Ectodermal cell (in vitro differentiated cells): ENCODE data around the gene FAAH.

Experiments
- H3K27ac ChIP-seq: 2 replicates; pipeline ENCODE4 v1.7.0; 2013; ENCODE audit warnings: mild to moderate bottlenecking, low read depth, low read length; ENCODE audit not compliant: insufficient read depth, poor library complexity, severe bottlenecking
- H3K27me3 ChIP-seq: 2 replicates; pipeline ENCODE4 v1.7.0; 2013; ENCODE audit warnings: mild to moderate bottlenecking, low read length; ENCODE audit not compliant: insufficient read depth, control insufficient read depth, poor library complexity, severe bottlenecking
- H3K36me3 ChIP-seq: one replicate; pipeline ENCODE4 v1.7.0; 2013; ENCODE audit warnings: low read length; ENCODE audit not compliant: control insufficient read depth, insufficient read depth
- H3K4me1 ChIP-seq: one replicate; pipeline ENCODE4 v1.7.0; 2013; ENCODE audit warnings: low read length; ENCODE audit not compliant: control insufficient read depth, insufficient read depth
- H3K4me3 ChIP-seq: 2 replicates; pipeline ENCODE4 v1.7.0; 2013; ENCODE audit warnings: low read depth, low read length, control low read depth; ENCODE audit not compliant: insufficient read depth
- H3K9me3 ChIP-seq: 2 replicates; pipeline ENCODE4 v1.7.0; 2013; ENCODE audit warnings: mild to moderate bottlenecking, low read length, moderate library complexity; ENCODE audit not compliant: control insufficient read depth
- whole genome bisulfite sequencing, 2 experiments: methylation state at CpG; one replicate each; pipeline ENCODE4 v1.1.7; 2013; ENCODE audit warnings: missing lambda C conversion rate in 2 of 2; 5-methylcytosine and 5-hydroxymethylcytosine counted together

Gene FAAH

DNA sequence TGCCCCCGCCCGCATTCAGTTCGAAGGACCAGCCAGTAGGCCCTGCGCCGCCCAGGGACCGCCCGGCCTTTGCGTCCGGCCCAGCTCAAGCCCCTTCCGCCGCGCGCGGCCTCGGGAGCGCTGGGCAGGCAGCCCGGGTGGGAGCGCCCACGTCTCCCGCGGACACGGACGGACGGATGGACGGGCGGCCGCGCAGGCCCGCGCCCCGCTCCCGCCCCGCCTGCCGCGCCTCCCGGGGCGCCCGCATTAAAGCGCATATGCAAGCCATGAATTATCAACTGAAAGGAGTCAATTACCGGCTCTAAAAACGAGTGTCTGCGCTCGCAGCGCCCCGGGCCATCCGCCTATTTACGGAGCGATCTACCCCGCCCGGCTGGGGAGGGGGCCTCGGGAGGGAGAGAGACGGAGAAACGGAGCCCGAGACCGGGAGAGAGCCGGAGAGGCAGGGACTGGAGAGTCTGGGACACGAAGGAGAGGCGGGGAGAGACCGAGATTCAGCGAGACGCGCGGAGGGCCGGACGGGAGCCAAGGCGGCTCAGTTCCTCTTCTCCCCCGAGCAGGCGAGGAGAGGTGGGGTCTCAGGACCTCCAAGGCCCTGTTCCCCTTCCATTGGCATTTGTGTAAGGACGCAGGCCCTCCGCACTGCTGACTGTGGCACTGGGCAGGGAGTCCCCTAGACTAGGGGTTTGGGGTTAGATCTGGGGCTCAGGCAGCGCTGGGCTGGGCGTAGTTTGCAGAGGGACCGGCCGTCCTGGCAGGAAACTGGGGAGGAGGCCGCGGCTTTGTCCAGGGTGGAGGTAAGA, 54.2 kb downstream of the FAAH start:
- 1 to 2% methylated on average over 76 of the region's 76 CpGs for WGBS, 2 experiments
- Histone ChIP-seq H3K27ac (no peak overlapping the region), H3K9me3 (no peaks in the 10 kb centered on the region), H3K36me3 (no peaks in the 10 kb centered on the region), H3K4me1 (peaks cover 21% of the 10 kb centered on the region), H3K4me3 (peak overlapping the region; percentile 27), H3K27me3 (peaks cover 96% of the 10 kb centered on the region)

DNA sequence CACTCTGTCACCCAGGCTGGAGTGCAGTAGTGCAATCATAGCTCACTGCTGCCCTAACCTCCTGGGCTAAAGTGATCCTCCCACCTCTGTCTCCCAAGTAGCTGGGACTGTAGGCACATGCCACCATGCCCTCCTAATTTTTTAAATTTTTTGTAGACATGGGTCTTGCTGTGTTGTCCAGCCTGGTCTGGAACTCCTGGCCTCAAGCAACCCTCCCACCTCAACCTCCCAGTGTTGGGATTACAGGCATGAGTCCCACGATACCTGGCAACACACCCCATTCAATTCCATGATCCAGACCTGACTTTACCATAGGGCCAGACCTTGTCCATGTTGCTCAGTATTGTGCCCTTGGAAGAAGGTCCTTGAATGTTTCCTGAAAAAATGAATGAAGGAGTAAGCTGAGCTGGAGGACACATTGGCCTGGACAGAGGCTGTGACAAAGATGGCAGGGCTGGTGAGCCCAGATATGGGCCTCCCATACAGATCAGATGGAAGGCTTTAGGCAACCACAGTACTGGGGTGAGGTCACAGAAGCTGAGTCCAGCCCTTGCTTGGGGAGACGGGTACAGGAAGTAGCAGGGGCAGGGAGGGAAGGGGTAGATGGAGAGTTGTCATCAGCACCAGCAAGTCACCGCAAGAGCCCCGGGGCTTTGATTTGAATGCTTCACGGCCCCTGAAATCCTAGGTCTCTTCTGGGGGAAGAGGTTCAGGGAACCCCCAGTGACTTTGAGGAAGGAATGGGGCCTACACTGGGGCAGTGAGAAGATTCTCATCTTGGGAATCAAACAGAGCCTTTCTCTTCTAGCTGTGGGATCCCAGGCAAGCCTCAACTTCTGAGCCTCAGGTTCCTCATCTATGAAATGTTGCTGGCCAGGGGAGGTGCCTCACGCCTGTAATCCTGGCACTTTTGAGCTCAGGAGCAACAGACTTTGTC, 55.4 kb downstream of the FAAH start:
- Histone ChIP-seq H3K9me3 (no peaks in the 10 kb centered on the region), H3K4me3 (no peak overlapping the region), H3K4me1 (peaks cover 21% of the 10 kb centered on the region), H3K27ac (no peak overlapping the region), H3K27me3 (peaks cover 99% of the 10 kb centered on the region), H3K36me3 (no peaks in the 10 kb centered on the region)
- WGBS, 2 experiments: 85 to 87% methylated on average over 6 of the region's 6 CpGs

DNA sequence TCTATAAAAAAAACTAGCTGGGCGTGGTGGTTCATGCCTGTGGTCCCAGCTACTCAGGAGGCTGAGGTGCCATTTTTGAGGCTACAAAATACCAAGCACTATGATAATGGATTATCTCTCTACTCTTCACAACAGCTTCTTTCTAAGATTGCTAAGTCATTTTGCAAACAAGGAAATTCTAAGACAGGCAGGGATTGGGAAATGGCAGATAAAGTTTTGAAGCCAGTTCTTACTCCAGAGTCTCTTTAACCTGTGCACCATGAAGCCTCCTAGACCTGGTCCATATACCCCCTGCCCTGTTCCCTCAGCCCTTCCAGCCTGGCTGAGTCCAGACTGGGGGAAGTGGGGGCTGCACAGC, 56.0 kb downstream of the FAAH start:
- Histone ChIP-seq H3K4me1 (peaks cover 21% of the 10 kb centered on the region), H3K4me3 (no peak overlapping the region), H3K27ac (no peak overlapping the region), H3K36me3 (no peaks in the 10 kb centered on the region), H3K9me3 (no peaks in the 10 kb centered on the region), H3K27me3 (peaks cover 97% of the 10 kb centered on the region)
- 89 to 91% methylated on average over 1 of the region's 1 CpG for WGBS, 2 experiments

DNA sequence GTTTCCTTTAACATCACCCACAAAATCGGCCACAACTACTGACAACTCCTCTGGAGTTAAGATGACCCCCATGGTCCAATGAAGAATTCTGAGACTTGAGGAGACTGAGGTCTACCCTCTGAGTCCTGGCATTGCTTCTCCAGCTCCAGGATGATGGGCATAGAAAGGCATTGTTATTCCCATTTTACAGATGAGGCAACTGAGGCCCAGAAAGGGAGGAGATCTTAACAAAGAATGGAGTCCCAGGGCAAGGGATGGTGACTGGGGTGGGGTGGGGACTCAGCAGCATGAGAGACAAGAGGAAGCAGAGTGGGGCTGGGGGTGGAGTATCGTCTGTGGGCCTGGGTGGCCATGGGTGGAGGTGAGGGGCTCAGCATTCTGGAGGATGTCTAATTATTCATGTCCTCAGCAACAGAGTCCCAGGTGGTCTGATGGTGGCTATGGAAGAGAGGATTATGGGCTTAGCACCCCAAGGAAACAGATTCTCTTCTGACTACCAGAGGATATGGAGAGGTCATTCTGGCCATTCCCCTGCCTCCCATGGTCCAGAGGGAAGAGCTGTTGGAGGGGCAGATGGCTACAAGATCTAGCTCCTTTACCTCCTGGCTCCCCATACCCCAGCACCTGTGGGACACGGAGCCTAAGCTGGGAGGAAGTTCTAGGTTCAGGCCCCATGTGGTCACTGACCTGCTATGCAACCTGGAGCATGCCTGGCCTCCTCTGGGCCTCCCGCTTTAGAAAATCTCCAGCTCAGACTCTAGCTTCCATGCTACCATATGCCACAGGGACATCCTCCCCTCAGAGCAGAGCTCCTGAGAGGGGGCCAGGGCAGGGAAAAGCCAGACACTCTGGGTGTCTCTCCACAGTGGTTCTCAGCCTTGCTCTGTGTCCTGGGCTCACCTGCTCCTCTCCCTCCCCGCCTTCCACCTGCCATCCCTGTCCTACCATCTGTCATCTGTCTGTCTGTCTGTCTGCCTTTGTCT, 58.1 kb downstream of the FAAH start:
- Histone ChIP-seq H3K9me3 (no peaks in the 10 kb centered on the region), H3K4me3 (no peak overlapping the region), H3K4me1 (peaks cover 20% of the 10 kb centered on the region), H3K27ac (no peak overlapping the region), H3K27me3 (peaks cover 90% of the 10 kb centered on the region), H3K36me3 (no peaks in the 10 kb centered on the region)
- WGBS, 2 experiments: 83 to 86% methylated on average over 5 of the region's 5 CpGs

DNA sequence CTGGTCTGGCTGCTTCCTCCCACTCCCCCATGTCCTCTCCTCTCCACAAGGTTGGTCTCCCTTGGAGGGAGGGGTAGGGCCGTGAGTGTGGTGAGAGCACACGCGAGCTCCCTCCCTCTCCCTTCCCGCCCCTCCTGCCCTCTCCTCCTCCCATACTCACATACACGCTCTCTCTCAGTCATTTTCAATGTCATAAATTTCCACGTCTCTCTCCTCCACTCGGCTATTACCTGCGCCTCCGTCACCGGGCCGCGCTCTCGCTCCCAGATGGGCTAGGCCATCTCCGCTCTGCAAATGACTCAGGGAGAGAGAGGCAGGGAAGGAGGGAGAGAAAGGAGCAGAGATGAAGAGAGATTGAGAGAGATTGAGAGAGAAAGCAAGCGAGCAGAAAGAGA, 58.8 kb downstream of the FAAH start:
- no peak overlapping the region for H3K27ac ChIP-seq

DNA sequence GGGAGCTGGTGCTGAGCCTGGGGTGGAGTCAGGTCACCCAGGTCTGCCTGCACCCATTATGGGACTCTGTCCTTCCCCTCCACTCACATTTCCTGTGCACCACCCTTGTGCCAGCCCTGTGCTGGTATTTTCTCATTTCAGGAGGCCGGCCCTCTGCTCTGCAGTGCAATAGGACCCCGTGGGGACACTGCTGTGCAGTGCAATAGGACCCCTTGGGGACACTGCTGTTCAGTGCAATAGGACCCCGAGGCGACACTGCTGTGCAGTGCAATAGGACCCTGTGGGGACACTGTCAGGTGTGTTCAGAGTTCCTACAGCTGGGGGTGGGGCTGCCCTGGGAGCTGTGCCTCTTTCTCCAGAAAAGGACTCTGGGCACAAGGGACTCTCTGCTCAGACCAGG, 59.3 kb downstream of the FAAH start:
- Histone ChIP-seq H3K9me3 (no peaks in the 10 kb centered on the region), H3K36me3 (no peaks in the 10 kb centered on the region), H3K27me3 (peaks cover 89% of the 10 kb centered on the region), H3K4me3 (no peak overlapping the region), H3K27ac (no peak overlapping the region), H3K4me1 (peaks cover 19% of the 10 kb centered on the region)
- WGBS, 2 experiments: 63 to 70% methylated on average over 4 of the region's 4 CpGs

More for the DNA sequence above, 58.8 kb downstream of the FAAH start:
- Histone ChIP-seq H3K27me3 (peaks cover 90% of the 10 kb centered on the region), H3K4me1 (peaks cover 15% of the 10 kb centered on the region), H3K4me3 (no peak overlapping the region), H3K9me3 (no peaks in the 10 kb centered on the region), H3K36me3 (no peaks in the 10 kb centered on the region)
- WGBS, 2 experiments: 44 to 55% methylated on average over 15 of the region's 15 CpGs

DNA sequence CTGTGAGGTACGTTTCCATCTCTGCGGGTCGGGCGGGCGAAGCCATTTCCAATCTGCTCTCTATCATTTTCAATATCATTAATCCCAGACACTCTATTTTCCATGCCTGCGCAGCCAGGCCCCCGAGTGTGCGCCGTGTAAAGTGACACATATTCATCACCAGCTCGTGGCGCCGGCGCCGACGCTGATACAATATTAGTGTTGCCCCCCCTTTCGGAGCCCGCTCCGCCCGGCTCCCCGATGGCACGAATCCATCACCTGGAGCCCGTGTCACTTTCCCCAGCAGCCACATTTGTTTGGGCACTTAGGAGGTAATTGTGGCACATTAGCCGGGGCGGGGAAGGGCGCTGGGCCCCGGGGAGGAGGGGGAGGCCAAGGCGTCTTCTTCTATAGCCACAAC, 61.8 kb downstream of the FAAH start:
- H3K27me3 ChIP-seq: peaks cover 85% of the 10 kb centered on the region

DNA sequence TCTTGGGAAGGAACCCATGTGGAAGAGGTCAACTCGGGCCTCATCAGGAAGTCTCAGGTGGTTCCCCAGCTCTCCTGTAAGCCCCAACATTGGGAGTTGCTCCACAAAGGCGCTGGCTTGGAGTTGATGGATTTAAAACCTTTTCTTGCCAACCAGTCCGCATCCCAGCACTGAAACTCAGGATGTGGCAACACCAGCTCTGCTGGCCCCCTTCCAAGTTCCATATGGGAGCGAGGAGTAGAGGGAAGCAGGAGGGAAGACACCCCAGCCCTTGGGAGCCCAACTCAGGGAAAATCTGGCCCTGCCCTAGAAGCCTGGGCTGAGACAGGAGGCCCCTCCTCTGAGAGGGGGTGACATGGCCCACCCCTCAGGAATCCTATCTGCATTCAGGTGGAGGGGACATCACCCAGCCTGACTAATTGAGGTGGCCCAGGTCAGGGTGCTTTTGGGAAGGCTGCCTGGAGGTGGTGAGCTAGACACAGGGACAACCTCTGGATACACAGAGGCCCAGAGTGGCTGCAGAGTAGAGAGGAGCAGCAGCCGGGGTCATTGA, 62.4 kb downstream of the FAAH start:
- no peak overlapping the region for H3K4me3 ChIP-seq
- H3K9me3 ChIP-seq: no peaks in the 10 kb centered on the region
- peaks cover 85% of the 10 kb centered on the region for H3K27me3 ChIP-seq
- WGBS, 2 experiments: 92% methylated on average over 5 of the region's 5 CpGs
- no peak overlapping the region for H3K27ac ChIP-seq
- no peaks in the 10 kb centered on the region for H3K36me3 ChIP-seq
- peaks cover 35% of the 10 kb centered on the region for H3K4me1 ChIP-seq

More for the DNA sequence above, 61.8 kb downstream of the FAAH start:
- no peak overlapping the region for H3K27ac ChIP-seq
- H3K4me3 ChIP-seq: no peak overlapping the region
- H3K9me3 ChIP-seq: no peaks in the 10 kb centered on the region
- H3K4me1 ChIP-seq: peaks cover 31% of the 10 kb centered on the region
- no peaks in the 10 kb centered on the region for H3K36me3 ChIP-seq
- 93 to 94% methylated on average over 27 of the region's 27 CpGs for WGBS, 2 experiments

DNA sequence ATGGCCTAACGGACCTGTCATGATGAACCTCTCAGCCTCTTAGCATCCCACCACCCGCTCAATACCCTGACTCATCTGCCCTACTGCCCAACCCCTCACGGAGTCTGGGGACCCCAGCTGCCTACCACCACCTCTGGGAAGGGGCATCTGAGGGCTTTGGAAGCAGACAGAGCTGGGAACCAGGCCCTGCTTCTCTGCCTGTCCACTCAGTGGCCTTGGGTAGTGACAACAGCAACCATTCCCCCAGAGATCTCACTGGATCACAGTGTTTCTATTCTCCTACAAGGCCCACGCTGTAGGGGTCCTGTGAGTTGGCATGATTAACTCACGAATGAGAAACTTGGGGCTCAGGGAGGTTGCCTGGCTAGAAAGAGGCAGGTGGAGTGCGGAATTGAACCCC, 63.1 kb downstream of the FAAH start:
- Histone ChIP-seq H3K9me3 (no peaks in the 10 kb centered on the region), H3K4me1 (peaks cover 42% of the 10 kb centered on the region), H3K4me3 (no peak overlapping the region), H3K27me3 (peaks cover 85% of the 10 kb centered on the region), H3K27ac (no peak overlapping the region), H3K36me3 (no peaks in the 10 kb centered on the region)
- 89 to 90% methylated on average over 6 of the region's 6 CpGs for WGBS, 2 experiments
